Keratinocyte (primary cell): Measurements from ENCODE around the gene TXNDC2.

Source experiments
- CTCF ChIP-seq, 3 experiments: IDR thresholded peaks in 1 of 3; conservative IDR thresholded peaks in 1 of 3; optimal IDR thresholded peaks in 1 of 3; 2 replicates in 2 of 3; 3 replicates in 1 of 3; pipeline versions ENCODE3 to v1.5.1; 2011; ENCODE audit warnings: low read length in 3 of 3, mild to moderate bottlenecking in 3 of 3, moderate library complexity in 2 of 3, control low read depth in 1 of 3, inconsistent platforms in 1 of 3; ENCODE audit not compliant: insufficient read depth in 2 of 3; ENCODE audit errors: extremely low read depth in 1 of 3
- EZH2 ChIP-seq: IDR thresholded peaks from one replicate; pipeline ENCODE4 v1.6.1; 2012; ENCODE audit warnings: inconsistent platforms, mild to moderate bottlenecking, low read length, moderate library complexity

GRCh38 chr18:9914334-9914583, 28.5 kb downstream of the TXNDC2 start:
- TF ChIP-seq CTCF (optimal IDR thresholded peaks at IDR 0.05 in 1 of 3, IDR thresholded peaks at IDR 0.05 in 1 of 3, conservative IDR thresholded peaks at IDR 0.05 in 1 of 3; ENCODE audit: extremely low read depth in 1 of 3, insufficient read depth in 2 of 3, low read length in 3 of 3) (no peak), EZH2 (no peak)
